NCI-H510A (cell line): ENCODE results near the gene ST3GAL3.

Experiments
- DNase-seq: peaks from one replicate; lab custom pipeline; 2025; lab: John Stamatoyannopoulos, UW

ST3GAL3 gene, protein sequence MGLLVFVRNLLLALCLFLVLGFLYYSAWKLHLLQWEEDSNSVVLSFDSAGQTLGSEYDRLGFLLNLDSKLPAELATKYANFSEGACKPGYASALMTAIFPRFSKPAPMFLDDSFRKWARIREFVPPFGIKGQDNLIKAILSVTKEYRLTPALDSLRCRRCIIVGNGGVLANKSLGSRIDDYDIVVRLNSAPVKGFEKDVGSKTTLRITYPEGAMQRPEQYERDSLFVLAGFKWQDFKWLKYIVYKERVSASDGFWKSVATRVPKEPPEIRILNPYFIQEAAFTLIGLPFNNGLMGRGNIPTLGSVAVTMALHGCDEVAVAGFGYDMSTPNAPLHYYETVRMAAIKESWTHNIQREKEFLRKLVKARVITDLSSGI

DNA sequence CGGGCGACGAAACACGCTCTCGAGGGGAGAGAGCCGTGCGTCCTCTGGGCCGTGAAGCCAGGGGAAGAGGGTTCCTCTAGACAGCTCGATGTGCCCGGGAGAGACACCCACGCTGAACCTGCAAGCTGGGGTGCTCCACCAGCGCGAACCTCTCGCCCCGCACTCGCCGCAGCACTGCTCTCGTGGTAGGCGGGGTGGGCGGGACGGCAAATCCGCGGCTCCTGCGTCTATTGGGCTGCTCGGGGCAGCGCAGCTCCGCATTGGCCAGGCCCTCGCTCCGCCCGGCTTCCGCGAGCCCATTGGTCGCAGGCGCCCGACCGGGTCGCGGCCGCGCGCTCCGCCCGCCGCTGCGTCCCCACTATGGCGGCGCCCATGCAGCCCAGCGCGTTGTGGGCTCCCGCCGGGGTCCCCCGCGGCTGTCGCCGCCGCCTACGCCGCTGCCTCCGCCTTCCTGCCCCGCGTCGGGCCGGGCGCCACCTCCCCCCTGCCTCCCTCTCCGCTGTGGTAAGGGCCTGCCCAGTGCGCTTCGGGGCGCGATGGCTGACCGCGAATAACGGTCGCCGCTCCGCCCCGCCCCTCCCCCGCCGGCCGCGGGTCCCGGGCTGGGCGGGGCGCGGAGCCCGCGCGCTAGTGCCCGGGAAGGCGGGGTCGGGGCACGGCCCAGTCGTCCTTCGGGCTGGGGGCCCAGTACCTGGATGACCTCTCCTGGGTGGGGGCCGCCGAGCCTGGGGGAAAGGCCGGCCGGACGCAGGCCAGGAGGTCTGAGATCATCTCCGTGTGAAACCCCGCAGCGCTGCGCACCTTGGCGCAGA is at the start of gene ST3GAL3:
Gene ST3GAL3, plus strand, starts transcription at position 347 of the 812 bp plus-strand sequence. CDS start 28,727 bp downstream, outside the sequence.
- DNase-seq = peak; percentile 100

DNA sequence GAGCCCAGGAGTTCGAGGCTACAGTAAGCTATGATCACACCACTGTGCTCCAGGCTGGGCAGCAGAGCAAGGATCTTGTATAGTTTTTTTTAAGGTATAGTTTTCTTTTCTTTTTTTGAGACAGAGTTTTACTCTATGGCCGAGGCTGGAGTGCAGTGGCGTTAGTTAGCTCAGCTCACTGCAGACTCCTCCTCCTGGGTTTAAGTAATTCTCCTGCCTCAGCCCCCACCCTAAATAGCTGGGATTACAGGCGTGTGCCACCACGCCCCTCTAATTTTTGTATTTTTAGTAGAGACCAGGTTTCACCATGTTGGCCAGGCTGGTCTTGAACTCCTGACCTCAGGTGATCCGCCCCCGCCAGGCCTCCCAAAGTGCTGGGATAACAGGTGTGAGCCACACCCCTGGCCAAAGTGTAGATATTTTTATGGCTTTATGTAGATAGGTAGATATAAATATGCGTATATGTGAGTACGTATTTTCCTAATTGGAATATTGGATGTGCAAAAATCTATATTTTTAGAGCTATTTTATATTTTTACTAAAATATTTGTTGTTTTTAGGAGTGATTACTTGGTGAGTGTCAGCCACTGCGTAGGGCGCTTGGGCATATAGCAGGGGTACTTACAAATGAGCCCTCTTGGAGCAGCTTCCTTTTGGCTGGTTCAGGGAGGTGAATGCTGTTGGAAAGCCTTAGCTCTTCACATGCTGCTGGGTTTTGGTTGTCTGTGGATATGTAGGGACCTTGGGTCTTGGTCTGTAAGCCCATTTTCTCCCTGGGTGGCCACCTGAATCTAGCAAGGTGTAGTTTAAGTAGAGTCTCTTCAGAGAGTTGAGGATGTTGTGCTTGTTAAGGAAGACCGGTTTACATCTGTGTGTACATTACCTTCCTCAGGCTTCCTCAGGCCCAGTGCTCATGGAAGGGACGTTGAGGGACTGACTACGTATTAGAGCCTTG is 47.8 kb upstream of the ST3GAL3 start:
- no peak for DNase-seq

DNA sequence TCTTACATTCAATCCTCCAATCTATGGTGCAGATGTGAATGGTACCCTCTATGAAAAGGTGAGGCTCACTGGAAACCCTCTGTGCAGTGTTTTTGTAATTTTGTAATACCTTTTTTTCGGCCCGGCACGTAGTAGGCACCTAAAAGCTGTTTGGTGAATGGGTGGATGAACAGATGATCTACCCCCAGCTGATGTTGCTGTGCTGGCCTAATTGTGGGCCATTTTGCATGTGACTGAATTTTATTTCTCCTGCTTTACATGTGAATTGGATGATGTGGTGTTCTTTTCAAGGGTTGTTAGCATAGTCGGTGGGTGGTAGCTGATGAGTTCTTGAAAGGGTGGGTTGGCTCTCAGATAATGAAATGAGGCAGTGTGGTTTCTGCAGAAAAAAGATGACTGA is 47.0 kb upstream of the ST3GAL3 start:
- no peak for DNase-seq

DNA sequence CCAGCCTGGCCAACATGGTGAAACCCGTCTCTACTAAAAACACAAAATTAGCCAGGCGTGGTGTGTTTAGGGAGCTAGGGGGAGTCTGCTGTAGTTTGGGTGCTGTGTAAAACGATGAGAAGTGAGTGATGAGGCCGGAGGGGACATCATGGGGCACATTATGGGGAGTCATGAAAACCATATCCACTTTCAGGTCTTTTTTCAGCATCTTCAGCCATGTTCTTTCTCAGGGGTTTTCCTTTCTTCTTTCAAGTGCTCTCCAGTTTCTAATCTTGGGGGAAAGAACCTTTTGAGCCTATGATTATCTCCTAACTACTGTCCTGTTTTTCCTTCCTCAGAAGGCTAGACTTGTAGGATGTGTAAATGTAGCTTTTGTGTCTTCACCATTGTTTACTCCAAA is 43.0 kb upstream of the ST3GAL3 start:
- no peak for DNase-seq

DNA sequence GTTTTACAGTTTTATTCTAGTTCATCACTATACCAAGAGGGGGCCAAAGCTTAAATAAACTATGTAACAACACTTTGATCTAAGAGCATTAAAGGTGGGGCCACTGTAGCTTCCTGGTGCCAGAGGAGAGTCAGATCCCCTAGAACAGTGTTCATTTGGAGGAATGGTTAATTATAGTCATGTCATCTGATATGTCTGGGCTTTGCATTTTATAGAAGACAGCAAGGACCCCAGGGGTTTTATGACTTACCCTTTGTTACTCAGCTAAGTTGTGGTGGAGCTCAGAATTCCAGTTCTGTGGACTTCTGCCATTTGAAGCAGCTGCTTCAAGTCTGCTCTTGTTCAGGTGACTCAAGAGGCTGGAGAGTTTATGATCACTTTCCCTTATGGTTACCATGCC is 40.7 kb upstream of the ST3GAL3 start:
- DNase-seq = no peak

DNA sequence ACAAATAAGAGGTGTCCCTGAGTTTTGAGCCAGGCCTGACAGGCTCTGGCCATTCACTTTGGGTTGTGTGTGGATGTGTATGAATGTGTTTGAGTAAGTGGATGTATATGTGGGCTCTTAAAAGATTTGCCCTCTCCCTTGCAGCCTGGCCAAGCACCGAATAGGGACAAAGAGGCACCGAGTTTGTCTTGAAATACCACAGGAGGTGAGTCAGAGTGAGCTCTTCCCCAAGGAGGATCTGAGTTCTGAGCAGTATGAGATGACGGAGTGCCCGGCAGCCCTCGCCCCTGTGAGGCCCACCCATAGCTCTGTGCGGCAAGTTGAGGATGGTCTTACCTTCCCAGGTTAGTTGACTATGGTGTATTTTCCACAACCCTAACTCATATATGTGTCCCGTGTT is 38.4 kb upstream of the ST3GAL3 start:
- DNase-seq = no peak

DNA sequence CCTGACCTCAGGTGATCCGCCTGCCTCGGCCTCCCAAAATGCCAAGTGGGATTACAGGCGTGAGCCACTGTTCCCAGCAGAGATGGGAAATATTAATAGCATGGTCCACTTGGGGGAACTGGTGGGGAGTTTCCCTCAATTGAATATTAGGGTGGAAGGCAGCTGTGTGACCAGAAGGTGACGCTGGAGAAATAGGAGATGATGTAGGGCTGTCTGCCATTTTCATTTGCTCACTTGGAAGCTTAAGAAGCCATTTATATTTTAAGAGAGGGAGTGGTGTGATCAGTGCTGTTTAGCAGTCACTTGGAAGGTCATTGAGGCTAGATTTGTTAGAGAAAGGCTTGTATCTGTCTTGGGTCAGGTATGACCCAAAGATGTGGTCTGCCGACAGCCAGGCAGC is 37.5 kb upstream of the ST3GAL3 start:
- no peak for DNase-seq

DNA sequence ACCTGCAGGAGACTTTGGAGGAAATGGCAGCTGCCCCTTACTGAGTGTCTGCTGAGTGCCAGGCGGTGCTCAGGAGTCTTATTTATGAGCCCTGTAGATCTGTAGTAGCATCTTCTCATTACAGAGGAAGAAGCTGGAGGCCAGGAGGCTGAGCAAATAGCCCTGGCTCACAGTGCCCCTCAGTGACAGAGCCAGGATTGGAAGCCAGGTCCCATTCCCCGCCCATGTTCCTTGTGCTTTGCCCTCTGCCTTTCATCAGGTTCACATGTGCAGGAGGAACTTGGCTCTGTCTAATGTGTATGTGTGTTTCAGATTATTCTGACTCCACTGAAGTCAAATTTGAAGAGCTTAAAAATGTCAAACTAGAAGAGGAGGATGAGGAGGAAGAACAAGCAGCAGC is 36.1 kb upstream of the ST3GAL3 start:
- no peak for DNase-seq

DNA sequence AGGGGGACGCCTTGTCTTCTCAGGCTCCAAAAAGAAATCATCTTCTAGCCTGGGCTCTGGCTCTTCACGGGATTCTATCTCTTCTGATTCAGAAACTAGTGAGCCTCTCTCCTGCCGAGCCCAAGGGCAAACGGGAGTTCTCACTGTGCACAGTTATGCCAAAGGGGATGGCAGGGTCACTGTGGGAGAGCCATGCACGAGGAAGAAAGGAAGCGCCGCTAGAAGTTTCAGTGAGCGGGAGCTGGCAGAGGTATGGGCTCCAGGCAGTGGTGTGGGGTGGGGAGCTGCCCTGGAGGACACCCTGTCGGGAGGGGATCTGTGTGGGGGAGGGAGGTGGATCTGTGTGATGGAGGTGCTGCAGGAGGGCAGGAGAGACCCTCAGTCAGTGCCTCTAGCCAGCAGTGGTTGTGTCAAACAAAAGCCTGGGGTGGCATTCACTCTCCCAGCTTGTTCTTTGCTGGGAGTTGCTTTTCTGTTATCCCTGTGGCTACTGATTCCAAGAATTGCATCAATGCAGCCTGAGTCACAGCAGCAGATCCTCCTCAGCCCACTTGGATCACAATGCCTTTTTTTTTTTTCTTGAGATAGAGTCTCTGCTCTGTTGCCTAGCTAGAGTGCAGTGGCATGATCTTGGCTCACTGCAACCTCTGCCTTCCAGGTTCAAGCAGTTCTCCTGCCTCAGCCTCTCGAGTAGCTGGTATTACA is 35.6 kb upstream of the ST3GAL3 start:
- DNase-seq = no peak

DNA sequence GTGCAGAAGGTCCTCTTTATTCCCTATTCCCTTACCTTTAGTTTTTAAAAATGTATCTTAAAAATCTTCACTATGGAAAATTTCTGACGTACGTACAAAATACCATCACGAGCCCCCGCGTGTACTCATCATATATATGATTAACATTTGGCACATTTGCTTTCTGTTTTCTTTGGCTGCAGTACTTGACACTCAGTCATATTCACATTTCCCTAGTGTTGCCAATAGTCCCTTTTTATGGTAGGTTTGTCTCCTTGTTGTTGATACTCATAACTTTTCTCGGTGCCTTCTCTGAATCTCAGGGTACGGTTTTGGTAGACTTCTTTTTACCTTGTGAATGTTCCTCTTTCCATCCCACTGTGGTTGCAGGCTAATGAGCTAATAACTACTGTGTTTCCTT is 34.1 kb upstream of the ST3GAL3 start:
- no peak for DNase-seq

DNA sequence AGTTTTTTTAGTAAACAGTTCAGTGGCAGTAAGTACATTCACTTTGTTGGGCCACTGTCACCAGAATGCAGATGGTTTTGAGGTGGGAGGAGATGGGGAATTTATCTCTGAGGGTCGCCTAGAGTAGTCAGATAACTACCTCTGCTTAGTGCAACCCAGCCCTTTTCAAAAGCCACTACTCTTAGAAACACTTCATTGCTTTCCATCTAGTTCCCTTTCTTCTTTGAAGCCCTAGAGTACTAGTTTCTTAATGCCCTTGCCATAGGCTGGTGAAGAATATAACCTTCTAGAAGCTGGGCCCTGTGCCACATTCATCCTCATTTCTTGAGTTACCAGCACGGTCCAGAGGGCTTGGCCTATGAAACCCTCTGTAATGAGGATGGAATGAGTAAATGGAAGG is 28.4 kb upstream of the ST3GAL3 start:
- no peak for DNase-seq

DNA sequence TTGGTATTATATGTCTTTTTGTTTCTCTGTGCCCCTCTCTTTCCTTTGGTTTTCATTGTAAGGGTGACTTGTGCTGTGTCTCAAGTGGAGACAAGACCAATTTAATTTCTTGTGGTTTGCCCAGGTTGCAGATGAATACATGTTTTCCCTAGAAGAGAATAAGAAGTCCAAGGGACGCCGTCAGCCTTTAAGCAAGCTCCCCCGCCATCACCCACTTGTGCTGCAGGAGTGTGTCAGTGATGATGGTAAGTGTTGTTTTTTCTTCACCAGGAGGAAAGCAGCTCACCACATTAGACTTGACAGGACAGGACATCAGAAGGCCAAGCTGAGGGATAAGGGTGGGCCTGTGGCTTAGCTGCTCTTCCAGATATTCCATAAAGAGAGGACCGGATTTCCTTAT is 23.8 kb upstream of the ST3GAL3 start:
- no peak for DNase-seq

DNA sequence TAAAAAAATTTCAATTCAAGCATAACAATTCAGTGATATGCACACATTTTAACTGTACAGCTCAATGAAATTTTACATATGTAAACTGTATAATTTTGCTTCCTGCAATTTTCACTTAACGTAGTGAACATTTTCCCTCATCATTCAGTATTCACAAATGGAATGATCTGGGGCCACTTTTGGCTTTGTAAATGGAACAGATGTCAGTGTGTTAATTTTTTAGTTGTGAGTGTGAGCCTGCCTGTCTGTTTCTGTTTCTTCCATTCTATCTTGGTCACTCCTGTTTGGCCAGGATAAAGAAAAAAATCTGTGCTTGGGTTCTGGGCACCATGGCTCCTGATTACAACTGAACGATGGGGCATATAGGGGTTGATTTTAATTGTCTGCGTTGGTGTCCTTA is 20.5 kb upstream of the ST3GAL3 start:
- DNase-seq = no peak

DNA sequence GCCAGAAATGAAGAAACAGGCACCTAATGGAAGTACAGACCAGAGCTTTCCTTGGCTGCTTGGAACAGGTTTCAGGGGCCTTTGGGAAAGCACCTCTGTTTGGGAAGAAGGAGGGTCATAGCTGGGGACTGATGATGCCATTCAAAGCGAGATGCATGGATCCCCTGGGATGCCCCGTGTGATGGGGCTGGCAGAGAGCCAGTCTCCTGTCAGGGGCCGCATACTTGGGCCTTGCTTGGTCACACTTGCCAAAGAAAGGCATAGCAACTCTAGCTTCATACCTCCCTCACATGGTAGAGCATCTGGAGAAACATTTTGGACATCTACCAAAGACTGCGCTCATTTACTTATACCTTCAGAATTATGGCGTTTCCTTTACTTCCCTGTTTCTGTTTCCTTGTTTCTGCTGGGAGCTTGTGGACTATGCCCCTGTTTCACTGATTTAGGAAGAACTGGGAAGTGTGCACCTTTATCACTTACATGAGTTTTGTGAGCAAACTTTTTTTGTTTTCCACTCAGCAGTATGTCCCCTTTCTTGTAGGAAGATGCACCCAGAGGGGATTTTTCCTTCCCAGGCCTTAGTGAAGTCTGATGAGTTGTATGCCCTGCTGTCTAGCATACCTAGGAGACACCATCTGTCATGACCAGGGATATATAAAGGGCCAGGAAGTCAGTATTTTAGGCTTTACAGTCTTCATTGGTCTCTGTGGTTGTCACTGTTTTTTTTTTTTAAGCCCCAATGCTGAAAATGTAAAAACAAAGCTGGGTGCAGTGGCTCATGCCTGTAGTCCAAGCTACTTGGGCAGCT is 19.8 kb upstream of the ST3GAL3 start:
- DNase-seq = no peak

DNA sequence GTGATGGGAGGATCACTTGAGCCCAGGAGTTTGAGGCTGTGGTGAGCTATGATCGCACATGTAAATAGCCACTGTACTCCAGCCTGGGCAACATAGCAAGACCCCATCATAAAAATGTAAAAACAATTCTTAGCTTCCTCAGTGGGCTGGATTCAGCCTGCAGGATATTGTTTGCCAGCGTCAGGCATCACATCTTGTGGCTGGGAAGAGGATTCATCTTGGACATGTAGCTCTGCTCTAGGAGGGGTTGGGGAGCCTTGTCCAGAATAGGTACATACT is 19.3 kb upstream of the ST3GAL3 start:
- DNase-seq = no peak

DNA sequence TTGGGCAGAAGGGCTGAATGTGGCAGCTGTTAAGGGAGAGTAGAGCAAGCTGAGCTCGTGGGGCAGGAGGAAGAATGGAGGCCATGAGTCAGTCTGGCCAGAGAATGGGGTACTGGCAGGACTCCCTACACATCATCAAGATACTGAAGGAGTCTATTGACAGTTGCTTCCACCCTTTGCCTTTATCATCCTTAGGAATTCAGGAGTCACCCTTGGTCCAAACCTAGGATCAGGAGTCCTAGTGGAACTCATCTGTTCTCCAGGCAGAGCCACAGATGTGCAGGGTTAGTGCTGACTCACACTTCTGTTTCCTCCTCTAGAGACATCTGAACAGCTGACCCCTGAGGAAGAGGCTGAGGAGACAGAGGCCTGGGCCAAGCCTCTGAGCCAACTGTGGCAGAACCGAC is 18.7 kb upstream of the ST3GAL3 start:
- no peak for DNase-seq

DNA sequence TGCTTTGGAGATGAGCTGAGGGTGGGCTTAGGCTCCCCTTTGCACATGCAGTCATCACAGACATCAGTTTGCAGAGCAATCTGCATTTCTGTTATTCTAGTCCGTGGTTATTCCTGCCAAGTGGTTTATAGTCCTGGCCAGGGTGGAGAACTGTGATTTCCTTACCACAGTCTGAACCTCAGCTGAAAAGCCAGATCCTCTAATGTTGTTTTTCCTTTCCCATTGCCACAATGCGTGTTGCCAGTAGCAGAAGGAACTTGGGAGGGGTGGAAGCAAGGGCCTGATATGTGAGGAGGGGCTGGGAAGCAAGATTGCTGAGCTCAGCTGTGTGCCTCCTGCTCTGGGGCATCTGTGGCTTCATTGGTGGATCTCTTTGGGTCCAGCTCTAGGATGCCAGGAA is 18.0 kb upstream of the ST3GAL3 start:
- no peak for DNase-seq

DNA sequence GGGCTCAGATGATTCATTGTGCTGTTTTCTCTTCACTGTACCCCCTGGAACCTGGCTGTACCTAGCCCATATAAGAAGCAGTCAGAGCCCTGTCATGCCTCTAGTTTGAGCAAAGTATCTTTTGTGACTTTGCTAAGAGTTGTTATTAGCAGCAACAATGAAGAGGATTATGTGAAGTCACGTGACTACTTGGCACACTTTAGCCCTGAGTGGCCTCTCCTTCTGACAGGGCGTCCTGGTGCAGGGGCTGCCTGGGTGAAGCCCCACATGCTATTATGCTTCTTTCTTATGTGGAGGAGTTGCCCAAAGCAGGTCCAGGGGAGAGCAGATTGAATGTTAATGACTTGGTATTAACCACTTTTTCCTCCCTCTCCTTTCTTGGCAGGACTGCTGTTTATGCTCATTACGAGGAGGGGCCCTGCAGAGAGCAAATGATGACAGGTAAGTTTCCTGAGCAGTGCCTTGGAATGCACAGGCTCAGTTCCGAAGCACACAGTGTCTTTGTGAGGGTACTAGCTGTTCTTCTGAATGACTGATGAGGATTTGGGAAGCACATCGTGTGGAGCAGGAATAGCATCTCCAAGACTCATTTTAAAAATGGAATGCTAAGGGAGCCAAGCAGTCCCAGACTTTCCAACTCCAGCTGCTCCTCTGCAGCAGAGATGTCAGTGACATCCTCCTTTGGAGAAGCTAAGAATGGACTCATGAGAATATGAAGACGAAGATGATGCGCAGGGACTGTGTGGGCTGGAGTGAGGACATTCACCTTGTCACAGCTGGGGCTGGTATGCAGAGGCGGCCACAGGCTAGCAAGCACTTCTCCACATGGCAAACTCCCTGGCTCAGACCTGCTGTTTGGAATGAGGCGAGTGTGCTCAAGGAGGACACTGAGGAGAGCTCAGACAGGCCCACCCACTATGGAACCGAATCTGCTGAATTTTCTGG is 15.2 kb upstream of the ST3GAL3 start:
- no peak for DNase-seq

DNA sequence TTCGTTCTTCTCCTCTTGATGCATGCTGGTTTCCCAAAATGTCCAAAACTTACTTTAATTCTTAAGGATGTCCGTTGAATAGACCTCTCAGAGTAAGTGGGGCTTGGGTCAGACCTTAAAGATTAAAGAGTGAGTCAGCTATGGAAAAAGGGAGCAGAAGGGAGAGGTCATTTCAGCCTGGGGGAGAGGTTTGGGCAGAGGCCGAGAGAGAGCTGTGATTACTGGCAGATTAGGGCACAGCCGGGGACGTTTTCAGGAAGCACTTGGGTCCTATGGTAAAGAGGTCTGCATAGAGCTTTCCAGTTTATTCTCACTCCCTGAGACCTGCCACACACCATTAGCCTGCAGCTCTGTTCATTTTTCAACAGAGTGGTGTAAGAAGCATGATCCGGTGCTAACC is 14.0 kb upstream of the ST3GAL3 start:
- DNase-seq = no peak

DNA sequence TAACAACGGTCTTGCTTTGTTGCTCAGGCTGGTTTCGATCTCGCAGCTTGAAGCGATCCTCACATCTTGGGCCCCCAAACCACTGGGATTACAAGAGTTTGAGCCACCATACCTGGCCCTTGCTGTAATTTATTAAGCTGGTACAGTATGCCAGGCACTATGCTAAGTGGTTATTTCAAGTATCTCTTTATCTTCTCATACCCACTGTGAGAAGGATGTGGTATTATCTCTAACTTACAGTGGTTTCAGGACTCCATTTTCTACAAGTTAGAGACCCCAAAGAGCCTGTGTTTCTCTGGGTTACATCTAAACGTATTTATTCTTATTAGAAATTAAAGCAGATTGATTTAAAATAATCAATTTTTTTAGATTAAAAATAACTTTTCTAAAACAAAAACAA is 8.1 kb upstream of the ST3GAL3 start:
- no peak for DNase-seq
